PFSK-1 (cell line): Measurements from ENCODE around the gene TMEM86A.

Source experiments
- FOXP2 ChIP-seq: optimal IDR thresholded peaks from 2 replicates; pipeline ENCODE3; 2011; ENCODE audit warnings: borderline replicate concordance, control low read depth, inconsistent platforms; ENCODE audit not compliant: insufficient read depth; ENCODE audit errors: extremely low read length, extremely low read depth
- POLR2AphosphoS5 ChIP-seq: IDR thresholded peaks from 2 replicates; pipeline ENCODE4 v1.6.1; 2012; ENCODE audit warnings: low read depth, mild to moderate bottlenecking, control low read depth, low read length, moderate library complexity
- SIN3A ChIP-seq: IDR thresholded peaks from 2 replicates; pipeline ENCODE4 v1.6.1; 2012; ENCODE audit warnings: mild to moderate bottlenecking, low read length, moderate library complexity, borderline replicate concordance; ENCODE audit not compliant: insufficient read depth
- TAF1 ChIP-seq: IDR thresholded peaks from 2 replicates; pipeline ENCODE4 v1.6.1; 2012; ENCODE audit warnings: low read length, control low read depth, borderline replicate concordance; ENCODE audit not compliant: insufficient read depth
- TF ChIP-seq, protein P1 (sequence below), 2 experiments: IDR thresholded peaks; 2 replicates each; pipeline versions ENCODE4 v1.6.1 to v1.8.0; 2011 to 2012; ENCODE audit warnings: low read depth in 2 of 2, low read length in 2 of 2, control low read depth in 1 of 2, inconsistent platforms in 1 of 2, mild to moderate bottlenecking in 1 of 2, moderate library complexity in 1 of 2; ENCODE audit not compliant: insufficient read depth in 1 of 2

Gene TMEM86A

DNA sequence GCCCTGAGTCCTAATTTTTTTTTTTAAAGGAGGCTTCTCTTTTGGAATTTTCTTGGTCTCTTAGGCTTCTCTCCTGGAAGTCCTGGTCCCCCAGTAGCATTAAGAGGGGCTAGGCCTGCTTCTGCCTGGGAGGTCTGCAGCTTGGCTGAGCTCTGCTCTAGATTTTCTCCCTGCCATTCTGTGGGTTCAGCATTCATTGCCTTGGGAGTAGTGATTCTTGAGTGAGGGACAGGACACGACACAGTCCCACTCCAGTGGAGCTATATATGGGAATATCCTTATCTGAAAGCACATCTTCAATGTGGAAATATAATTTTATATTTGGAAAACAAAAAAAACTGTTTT lies 23.7 kb downstream of the TMEM86A start:
- TF ChIP-seq, protein P1, sequence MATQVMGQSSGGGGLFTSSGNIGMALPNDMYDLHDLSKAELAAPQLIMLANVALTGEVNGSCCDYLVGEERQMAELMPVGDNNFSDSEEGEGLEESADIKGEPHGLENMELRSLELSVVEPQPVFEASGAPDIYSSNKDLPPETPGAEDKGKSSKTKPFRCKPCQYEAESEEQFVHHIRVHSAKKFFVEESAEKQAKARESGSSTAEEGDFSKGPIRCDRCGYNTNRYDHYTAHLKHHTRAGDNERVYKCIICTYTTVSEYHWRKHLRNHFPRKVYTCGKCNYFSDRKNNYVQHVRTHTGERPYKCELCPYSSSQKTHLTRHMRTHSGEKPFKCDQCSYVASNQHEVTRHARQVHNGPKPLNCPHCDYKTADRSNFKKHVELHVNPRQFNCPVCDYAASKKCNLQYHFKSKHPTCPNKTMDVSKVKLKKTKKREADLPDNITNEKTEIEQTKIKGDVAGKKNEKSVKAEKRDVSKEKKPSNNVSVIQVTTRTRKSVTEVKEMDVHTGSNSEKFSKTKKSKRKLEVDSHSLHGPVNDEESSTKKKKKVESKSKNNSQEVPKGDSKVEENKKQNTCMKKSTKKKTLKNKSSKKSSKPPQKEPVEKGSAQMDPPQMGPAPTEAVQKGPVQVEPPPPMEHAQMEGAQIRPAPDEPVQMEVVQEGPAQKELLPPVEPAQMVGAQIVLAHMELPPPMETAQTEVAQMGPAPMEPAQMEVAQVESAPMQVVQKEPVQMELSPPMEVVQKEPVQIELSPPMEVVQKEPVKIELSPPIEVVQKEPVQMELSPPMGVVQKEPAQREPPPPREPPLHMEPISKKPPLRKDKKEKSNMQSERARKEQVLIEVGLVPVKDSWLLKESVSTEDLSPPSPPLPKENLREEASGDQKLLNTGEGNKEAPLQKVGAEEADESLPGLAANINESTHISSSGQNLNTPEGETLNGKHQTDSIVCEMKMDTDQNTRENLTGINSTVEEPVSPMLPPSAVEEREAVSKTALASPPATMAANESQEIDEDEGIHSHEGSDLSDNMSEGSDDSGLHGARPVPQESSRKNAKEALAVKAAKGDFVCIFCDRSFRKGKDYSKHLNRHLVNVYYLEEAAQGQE (IDR thresholded peaks at IDR 0.05; ENCODE audit: insufficient read depth in 1 of 2, low read depth in 2 of 2, low read length in 2 of 2) = no peak
- TF ChIP-seq SIN3A (no peak), FOXP2 (no peak), POLR2AphosphoS5 (no peak), TAF1 (no peak)

DNA sequence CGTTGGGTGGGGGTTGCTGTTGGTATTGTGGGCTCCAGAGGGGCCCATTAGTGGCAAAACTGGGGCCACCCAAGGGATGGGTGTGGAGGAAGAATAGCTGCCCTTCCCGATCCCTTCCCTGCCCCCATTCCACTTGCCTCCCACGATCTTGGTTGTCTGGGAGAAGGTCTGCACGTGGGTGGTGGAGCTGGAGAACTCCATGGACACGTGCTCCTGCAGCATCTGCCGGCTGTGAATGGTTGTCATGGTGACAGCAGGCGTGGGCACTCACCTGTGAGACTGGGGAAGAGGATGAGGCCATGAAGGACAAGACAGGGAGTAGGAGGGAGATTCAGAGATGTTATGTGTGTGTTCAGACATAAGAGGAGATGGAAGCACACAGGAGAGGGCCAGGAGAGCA lies 25.4 kb downstream of the TMEM86A start:
- TF ChIP-seq POLR2AphosphoS5 (no peak), SIN3A (no peak), FOXP2 (no peak), TAF1 (no peak)
- TF ChIP-seq, protein P1 (IDR thresholded peaks at IDR 0.05; ENCODE audit: insufficient read depth in 1 of 2, low read depth in 2 of 2, low read length in 2 of 2) = no peak

DNA sequence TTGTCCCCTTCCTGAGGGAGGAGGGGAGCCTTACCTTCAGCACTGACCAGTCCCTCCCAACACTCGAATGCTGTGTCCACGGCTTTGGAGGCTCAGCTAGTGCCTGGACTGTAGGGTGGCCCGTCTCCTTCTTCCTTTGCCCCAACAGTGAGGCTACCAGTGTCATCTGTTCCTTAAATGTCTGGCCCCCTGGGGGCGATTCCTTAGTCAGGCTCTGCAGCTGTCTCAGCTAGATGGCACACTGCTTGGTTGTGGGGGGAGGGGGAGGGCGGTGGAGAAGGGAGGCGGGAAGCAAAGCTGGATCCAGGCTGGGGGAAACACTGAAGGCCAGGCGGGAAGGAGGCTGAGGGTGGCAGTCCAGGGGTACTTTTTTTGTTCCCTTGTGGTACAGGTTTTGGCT lies 27.5 kb downstream of the TMEM86A start, which contains the start of gene IGSF22:
Gene IGSF22 (minus strand): TSS at position 149 of the 400 bp plus-strand sequence. CDS start 1,952 bp downstream, outside the sequence.
- TF ChIP-seq POLR2AphosphoS5 = no peak
- TF ChIP-seq FOXP2 = no peak
- TF ChIP-seq, protein P1 (IDR thresholded peaks at IDR 0.05; ENCODE audit: insufficient read depth in 1 of 2, low read depth in 2 of 2, low read length in 2 of 2) = no peak
- TF ChIP-seq TAF1 = no peak
- no peak for TF ChIP-seq SIN3A

DNA sequence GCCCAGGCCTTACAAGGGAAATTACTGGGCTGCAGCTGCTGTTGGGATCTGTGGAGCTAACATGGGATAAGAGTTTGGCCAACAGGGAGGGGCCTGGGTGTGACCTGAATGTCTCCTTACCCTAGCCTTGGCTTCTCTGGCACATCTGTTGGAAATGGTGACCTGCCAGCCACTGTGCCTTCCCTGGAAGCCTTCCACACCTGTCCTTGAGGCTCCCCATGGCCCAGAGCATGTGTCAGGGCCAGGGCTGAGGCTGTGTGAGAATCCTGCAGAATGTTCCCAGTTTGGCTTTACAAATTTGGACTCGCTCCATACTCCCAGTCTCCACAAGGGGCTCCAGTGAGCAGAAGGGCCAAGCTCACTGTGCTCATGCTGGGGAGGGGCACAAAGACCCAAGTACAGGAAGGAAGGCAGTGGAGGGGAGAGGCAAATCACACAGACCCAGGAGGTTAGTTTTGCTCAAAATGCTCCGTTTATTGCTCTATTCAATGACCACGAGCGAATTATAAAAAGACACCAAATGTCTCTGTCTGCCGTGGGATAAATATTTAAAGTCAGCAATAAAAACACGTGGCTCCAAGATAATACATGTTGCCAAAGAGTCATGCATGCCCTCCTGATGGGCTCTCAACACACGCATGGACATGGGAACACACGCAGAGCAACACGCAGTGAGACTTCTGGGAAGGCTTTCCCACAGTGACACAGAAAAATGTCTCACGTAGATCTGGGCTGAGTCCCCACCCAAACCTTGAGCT lies 29.1 kb downstream of the TMEM86A start:
- TF ChIP-seq, protein P1 (IDR thresholded peaks at IDR 0.05; ENCODE audit: insufficient read depth in 1 of 2, low read depth in 2 of 2, low read length in 2 of 2) = no peak
- TF ChIP-seq POLR2AphosphoS5 (no peak), FOXP2 (no peak), SIN3A (no peak), TAF1 (no peak)

DNA sequence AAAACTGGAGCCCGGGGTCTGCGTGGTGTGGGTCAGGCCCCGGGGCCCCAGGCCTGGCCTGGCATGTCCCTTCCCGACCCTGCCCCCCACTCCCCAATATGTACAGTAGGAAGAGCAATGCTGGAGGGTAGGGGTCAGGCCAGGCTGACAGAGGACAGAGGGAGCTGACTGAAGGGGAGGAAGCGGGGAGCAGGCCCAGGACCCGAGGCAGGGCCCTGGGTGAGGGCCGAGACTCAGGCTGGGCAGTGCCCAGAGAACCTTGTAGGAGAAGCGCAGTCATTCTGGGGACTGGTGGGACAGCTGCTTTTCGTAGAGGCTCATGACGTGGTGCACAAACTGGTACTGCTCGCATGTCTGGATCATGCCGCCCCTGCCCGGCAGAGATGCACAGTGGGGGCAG lies 30.1 kb downstream of the TMEM86A start:
- TF ChIP-seq POLR2AphosphoS5 = no peak
- TF ChIP-seq SIN3A = no peak
- TF ChIP-seq, protein P1 (IDR thresholded peaks at IDR 0.05; ENCODE audit: insufficient read depth in 1 of 2, low read depth in 2 of 2, low read length in 2 of 2) = no peak
- TF ChIP-seq TAF1 = no peak
- no peak for TF ChIP-seq FOXP2
